Fibroblast of skin of right quadriceps (primary cell): Measurements from ENCODE around the gene PLPPR2.
A peak's percentile ranks its signal among the peaks of the same experiment; 100 is the strongest.
"Not testable (repeated sequence)": the region's sequence is repeated elsewhere in the genome, so short reads cannot be mapped to it uniquely, and the experiment has no call there.

Source experiments
- DNase-seq: peaks from one replicate; pipeline ENCODE4 v3.0.0-alpha.2; 2013

Gene PLPPR2

DNA sequence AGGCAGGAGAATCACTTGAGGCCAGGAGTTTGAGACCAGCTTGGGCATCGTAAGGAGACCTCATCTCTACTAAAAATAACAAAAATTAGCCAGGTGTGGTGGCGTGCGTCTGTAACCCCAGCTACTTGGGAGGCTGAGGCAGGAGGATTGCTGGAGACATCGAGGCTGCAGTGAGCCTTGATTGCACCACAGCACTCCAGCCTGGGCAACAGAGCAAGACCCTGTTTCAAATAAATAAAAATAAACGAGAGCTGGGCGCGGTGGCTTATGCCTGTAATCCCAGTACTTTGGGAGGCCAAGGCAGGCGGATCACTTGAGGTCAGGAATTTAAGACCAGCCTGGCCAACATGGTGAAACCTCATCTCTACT is 15.1 kb upstream of the PLPPR2 start:
- DNase-seq: not testable (repeated sequence)

DNA sequence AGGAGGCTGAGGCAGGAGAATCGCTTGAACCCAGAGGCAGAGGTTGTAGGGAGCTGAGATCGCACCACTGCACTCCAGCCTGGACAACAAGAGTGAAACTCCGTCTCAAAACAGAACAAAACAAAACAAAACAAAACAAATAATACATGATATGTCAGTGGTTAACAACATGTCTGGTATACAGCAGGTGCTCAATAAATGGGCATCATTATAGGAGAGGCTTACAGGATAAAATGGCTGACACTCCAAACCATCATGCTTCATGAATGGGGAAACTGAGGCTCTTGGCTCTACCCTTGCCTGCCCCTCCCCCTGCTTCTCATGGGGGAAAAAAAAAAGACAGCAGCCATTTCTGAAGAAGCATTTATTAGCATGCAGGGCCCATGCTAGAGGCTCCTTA is 12.8 kb upstream of the PLPPR2 start:
- no peak for DNase-seq

DNA sequence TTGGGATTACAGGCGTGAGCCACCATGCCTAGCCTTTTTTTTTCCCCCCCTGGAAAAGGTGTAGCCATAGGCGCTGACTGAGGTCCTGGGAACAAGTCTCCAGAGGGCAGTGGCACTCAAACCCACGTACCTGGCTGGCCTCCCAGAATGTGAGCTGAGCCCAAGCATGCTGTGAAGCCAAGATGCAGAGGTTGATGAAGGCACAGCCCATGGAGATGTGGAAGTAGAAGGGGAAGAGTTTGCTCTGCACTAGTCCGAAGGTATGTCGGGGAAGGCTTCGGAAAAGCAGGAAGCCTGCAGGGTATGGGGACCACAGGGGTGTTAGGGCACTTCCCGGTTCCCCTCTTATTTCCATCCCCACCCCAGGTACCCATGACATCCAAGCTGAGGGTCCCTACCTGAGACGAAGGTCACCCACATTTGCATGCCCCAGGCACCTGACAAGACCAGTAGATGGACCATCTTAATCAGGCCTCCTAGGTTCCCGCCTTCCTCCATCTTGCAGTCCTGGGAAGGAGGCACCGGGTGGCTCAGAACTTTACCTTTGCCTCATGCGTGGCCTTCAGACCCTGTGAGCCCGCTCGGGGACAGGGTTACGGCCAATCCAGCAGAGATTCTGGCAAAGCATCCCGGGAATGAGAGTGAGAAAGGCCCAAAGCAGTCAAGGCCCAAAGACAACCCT is 10.0 kb upstream of the PLPPR2 start:
- DNase-seq: no peak

DNA sequence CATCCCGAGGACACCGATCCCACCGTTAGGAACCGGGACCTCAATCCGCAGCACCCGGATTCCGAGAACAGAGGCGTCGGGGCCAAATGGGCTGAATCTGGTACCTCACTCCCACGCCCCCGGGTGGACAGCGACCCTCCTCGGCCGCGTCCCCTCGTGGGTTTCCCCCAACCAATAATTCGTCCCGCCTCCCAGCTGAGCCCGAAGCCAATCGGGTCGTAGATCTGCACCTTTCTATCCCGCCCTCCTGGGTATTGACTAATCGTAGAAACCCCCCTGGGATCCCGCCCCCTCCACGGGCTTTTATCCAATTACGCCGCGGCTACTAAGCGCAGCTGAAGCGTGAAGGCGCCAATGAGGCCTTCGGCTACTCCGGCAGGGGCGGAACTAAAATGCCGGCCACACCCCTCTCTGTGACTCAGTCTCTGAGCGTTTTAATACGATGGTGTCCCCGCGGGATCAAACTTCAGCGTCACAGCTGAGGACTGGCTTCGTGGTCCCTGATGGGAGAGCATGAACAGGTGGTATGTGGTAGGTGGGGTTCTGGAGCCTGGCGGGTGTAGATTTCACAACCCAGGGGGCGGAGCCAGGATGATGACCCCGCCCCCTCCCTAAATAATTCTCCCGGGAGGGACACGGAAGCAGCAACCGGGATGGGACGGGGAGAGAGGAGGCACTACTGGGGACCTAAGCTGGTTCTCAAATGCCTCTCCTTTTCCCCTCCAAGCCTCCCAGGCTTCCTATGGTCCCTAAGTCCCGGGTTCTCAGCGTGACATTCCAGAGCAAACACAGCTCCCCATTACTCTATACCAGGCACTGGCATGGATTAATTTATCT is 8.9 kb upstream of the PLPPR2 start, which contains the start of the genes CCDC159 and TMEM205:
CCDC159 (plus strand) TSS at position 416 of the 837 bp plus-strand sequence; CDS start at position 504, 88 bp downstream.
TMEM205 (minus strand) TSS at position 165 of the 837 bp plus-strand sequence. CDS start 649 bp downstream, outside the sequence.
- DNase-seq: peak; percentile 99

DNA sequence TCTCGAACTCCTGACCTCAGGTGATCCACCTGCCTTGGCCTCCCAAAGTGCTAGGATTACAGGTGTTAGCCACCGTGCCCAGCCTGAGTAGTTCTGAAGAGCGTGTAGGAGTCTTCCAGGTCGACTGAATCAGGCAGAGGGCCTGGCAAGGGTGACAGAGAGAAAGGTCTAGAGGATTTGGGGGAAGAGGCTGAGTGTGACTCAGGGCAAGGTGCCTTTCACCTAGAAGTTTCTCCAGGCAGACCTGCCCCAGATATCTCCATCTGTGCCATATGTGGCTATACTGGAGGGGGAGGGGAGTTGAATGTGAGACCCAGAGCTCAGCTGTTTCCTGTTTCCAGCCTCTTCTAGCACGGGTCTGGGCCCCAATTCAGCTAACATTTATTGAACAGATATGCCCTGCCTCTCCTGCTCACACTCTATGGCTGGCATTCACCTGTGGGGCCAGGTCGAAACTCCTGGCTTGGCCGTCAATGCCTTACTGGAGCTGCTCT is 7.6 kb upstream of the PLPPR2 start:
- DNase-seq: no peak

DNA sequence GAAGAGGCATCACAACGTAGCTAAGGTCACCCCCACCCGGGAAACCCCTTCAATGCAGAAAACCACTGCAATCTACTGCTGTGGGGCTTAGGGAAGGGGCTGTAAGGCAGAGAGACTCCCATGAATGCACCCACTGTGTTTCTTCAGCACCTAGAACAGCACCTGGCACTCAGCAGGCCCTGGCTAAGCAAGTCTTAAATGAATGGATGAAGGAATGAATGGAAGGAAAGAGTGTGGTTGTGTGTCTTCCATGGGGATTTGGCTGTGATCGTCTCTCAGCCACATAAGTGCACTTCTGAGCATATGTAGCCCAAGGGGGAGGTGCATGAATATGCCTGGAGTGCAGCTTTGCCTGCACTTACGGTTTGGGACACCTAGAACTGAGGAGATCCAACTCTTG is 6.1 kb upstream of the PLPPR2 start:
- DNase-seq: no peak

DNA sequence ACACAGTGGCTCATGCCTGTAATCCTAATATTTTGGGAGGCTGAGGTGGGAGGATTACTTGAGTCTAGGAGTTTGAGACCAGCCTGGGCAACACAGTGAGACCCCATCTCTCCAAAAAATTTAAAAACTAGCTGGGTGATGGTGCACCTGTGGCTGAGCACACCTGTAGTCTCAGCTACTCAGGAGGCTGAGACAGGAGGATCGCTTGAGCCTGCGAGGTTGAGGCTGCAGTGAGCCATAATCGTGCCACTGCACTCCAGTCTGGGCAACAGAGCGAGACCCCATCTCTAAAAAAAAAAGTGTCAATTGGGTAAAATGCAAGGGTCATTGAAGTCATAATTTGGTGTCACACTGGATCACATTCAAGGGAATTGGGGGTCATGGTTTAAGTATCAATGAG is 1.1 kb upstream of the PLPPR2 start:
- not testable (repeated sequence) for DNase-seq

DNA sequence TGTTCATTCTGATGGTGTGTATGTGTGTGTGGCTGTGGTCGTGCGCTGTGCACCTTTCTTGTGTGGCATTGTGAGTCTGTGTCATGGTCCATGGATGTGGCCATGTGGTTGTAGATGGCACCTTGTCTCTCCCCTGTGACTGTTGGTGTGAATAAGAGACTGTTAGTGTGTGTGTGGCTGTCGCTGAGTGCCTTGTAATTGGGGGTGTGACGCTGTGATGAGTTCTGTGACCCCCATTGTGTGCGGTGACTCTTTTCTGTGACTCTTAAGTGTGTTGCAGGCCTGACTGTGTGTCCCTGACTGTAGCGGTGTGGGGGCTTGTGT is 804 bp downstream of the PLPPR2 start:
- DNase-seq: no peak

DNA sequence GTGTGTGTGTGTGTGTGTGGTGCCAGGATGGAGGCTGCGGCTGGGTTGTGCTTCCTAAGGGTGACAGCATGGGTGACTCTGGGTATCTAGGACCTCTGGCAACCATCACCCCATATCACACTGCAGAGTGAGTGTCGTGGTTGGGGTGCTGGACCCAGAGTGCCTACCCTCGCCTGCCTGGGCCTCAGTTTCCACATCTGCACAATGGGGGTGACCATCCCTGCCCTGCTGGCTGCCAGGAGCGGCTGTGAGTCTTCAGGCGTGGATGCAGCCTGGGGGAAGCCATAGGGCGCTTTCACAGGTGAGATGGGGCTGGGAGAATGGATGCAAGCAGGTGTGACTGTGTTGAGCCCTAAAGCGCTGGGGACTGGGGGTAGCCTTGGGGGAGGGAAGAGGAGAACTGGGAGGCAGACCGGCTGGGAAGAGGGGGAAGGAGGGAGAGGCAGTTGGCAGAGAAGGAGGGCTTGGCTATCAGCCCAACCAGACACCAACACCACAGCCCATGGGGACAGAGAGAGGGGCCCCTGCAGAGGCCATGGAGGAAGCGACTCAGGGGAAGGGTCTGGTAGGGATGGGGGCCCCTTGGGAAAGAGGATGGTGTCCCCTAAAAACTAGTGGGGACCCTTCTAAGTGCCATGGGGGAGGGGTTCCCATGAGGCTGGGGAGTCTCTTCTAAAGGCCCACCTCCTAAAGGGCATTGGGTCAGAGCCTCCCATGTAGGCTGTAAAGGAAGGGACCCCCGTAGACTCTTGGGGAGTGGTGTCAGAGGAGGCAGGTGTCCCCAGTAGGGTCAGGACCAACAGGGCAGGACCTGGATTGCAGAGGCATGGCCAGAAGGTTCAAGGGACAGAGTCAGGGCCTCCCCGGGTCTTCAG is 1.7 kb downstream of the PLPPR2 start:
- DNase-seq: no peak

DNA sequence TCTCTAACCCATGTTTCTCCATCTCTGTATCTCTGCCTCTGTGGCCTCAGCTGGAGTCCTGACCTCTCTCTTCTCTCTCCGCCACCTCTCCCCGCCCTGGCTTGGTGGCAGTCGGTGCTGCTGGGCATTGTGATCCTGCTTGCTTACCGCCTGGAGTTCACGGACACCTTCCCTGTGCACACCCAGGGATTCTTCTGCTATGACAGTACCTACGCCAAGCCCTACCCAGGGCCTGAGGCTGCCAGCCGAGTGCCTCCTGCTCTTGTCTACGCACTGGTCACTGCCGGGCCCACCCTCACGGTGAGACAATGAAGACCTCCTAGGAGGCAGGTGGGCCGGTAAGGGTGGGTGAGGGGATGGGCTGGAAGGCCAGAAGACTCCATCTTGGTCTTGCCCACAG is 4.2 kb downstream of the PLPPR2 start:
- DNase-seq: no peak

DNA sequence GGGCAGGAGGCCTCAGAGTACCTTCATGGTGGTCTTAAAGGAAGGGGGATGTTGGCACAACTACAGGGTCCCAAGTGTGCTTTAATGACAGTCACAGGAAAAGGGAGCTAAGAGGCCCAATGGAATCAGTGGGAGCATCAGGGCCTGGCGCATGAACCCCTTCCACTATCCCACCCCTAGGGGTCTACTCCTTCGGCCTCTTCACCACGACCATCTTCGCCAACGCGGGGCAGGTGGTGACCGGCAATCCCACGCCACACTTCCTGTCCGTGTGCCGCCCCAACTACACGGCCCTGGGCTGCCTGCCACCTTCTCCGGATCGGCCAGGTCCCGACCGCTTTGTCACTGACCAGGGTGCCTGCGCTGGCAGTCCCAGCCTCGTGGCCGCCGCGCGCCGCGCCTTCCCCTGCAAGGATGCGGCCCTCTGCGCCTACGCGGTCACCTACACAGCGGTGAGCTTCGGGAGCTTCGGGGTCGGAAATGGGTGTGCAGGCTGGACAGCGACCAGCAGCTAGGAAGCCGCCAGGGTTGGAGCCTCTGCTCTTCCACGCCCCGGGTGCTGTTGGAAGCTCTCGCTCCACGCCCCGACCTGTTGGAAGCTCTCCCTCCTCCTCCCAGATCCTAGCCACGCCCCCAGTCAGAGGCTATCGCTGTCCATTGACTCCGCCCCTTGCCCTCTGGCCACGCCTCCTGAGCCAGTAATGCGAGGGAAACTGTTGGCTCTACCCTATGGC is 6.0 kb downstream of the PLPPR2 start:
- DNase-seq: no peak

DNA sequence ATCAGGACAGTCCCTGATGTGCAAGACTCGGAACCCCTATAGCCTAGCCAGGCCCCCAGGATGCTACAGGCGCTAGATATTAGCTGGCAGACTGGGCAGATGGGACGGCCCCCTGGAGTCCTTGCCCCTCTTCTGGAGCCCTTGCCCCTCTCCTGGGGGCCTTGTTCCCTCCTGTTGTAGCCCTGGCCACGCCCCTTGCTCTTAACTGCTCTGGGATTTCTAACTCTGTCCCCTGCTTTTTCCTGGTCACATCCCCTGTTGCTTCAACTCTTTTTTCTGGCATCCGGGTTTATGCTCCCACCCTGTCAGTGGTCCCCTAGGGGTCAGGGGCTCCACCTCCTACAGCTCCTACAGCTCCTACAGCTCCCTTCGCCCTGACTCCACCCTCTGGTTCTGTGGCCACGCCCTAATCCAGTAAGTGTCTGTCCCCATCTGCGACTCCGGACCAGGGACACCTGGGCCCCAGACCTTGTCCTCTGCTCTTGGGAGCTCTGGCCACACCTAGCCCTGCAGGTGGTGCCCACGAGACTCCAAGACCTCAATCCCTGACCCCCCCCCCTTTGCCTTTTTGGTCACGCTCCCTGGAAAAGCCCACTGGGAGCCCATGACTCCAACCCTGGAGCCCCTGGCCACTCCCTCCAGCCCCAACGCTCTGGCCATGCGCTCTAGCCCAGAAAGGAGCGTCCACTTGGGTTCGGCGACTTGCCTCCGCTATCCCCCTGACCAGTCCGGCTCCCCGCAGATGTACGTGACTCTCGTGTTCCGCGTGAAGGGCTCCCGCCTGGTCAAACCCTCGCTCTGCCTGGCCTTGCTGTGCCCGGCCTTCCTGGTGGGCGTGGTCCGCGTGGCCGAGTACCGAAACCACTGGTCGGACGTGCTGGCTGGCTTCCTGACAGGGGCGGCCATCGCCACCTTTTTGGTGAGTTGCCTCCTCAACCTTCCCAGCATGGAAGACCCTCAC is 6.8 kb downstream of the PLPPR2 start:
- DNase-seq: no peak

DNA sequence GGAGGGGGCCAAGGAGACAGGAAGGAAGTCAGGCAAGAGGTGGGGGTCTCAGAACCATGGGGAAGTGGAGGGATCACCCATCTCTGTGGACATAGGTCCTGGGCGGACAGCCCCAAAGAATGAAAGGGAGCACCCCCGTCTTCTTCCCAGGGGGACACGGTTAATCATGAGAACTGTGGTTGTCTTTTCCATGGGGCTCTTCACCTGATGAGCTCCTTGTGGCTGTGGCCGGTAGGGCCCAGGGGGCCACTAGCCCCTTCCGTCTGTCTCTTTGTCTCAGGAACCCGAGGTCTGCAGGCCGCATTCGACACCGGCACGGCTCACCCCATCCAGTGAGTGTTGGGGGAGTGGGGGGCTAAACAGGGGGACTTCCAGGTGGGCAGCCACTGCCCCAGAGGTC is 8.6 kb downstream of the PLPPR2 start:
- DNase-seq: no peak

DNA sequence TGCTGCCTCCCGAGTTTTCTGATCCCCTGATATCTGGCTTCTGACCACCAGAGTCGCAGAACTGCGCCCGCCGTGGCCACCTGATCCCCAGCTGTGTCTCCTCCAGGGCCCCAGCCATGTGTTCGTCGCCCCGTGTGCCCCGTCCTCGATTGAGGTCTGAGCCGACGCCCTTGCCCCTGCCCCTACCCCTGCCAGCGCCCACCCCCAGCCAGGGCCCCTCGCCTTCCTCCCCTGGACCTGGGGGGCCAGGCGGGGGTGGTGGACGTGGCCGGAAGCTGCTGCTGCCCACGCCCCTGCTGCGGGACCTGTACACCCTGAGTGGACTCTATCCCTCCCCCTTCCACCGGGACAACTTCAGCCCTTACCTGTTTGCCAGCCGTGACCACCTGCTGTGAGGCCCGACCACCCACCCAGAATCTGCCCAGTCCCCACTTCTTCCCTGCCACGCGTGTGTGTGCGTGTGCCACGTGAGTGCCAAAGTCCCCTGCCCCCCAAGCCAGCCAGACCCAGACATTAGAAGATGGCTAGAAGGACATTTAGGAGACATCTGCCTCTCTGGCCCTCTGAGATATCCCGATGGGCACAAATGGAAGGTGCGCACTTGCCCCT is 9.2 kb downstream of the PLPPR2 start:
- no peak for DNase-seq

DNA sequence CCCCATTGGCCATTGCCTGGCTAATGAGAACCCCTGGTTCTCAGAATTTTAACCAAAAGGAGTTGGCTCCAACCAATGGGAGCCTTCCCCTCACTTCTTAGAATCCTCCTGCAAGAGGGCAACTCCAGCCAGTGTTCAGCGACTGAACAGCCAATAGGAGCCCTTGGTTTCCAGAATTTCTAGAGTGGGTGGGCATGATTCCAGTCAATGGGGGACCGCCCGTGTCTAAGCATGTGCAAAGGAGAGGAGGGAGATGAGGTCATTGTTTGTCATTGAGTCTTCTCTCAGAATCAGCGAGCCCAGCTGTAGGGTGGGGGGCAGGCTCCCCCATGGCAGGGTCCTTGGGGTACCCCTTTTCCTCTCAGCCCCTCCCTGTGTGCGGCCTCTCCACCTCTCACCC is 9.7 kb downstream of the PLPPR2 start:
- DNase-seq: no peak

DNA sequence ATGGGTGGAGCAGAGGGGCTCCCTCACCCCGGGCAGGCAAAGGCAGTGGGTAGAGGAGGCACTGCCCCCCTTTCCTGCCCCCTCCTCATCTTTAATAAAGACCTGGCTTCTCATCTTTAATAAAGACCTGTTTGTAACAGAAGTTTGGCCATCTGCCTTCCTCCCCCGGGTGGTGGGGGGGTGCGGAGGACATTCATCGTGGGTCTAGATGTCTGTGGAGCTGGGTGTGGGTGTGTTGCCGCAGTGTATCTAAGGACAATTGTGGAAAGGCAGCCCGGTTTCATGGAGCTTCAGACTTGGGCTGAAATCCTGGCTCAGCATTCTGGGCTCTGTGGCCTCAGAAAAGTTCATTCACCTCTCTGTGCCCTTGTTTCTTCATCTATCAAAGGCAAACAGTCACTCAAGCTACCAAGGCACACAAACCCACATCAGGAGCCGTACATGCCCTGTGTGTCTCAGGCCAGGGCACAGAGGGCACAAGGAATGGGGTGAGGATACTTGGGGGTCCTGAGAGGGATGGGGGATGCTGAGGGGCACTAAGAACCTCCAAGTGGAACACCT is 10.4 kb downstream of the PLPPR2 start:
- DNase-seq: no peak

DNA sequence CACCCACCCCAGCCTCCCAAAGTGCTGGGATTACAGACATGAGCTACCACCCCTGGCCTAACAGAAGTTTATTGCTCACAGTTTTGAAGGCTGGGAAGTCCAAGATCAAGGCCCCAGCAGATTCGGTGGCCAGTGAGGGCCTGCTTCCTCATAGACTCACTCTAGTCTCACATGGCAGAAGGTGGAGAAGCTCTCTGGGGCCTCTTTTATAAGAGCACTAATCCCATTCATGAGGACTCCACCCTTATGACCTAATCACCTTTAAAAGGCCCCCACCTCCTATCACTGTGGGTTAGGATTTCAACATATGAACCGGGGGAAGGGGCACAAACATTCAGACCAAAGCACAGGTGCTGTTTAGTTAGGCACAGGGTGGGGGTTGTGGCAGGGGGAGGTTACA is 12.3 kb downstream of the PLPPR2 start:
- DNase-seq: no peak

DNA sequence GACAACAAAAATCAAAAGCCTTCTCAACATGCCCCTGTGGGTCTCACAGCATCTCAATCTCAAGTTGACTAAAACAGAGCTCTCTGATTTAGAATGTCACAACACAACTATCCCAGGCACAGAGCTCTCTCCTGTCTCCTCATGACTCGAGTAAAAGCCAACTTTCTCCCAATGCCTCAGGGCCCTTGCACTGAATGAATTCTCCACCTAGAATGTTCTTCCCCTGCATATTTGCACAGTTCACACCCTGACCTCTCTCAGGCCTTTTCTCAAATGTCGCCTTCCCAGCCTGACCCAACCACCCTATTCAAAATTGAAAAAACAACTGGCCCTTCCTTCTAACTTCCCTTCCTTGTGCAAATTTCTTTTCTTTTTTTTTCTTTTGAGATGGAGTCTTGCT is 15.5 kb downstream of the PLPPR2 start:
- no peak for DNase-seq

DNA sequence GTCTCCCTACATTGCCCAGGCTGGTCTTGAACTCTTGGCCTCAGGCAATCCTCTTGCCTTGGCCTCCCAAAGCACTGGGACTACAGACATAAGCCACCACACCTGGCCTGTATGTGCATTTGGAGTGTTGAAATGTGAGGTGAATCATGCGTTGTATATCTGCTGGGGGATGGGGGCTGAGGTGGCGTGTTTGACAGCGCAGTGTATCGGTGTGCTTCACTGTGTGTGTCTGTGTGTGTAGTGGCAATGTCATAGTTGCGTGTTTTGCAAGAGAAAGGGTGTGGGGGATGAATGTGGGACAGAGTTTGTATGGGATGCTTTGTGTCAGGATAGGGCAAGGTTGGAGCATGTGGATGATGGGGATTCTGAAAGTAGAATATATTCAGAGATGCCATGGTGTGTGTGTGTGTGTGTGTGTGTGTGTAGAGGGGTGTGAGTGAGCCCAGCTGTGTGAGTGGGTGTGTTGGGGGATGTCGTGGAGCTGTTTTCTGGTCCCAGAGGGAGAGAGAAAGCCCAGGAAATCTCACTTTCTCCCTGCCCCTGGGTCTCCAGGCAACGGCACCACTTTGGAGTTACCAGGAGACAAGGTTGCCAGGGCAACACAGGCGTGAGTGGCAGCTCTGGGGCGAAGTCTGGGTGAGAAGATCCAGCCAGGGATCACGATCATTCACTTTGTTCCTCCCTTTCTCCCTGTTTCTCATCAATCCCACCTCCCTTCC is 18.1 kb downstream of the PLPPR2 start:
- no peak for DNase-seq

DNA sequence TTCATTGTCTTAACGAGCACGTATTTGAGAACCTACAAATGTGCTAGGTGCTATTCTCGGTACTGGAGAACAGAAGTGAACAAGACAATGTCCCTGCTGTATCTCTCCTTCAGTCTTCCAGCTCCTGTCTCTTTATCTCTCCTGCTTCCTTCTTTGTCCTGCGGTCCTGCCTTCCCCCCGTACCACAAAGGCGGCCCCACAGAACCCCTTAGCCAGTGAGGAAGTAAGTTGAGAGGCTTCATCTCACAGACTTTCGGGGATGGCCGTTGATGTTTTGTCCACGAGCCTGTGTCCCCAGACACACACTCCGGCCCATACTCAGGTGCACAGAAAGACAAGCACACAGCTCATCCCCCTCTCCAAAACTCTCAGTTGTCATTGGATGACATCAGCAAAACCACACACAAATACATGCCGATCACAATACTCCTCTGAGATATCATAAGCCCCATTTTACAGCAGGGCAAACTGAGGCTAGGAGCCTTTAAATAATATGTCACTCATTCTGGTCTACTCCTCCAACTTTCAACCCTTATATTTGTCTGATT is 18.7 kb downstream of the PLPPR2 start:
- no peak for DNase-seq
